HL-60 (cell line): ENCODE results near the gene CRABP2.
A peak's percentile ranks its signal among the peaks of the same experiment; 100 is the strongest.

Experiments used
- DNase-seq, 2 experiments: peaks; one replicate each; pipeline ENCODE4 v3.0.0-alpha.2; 2010 to 2020; ENCODE audit warnings: low read depth in 1 of 2, low spot score in 1 of 2
- H3K27ac ChIP-seq: fragments of 250-450 bp; sonication (Bioruptor Pico); replicated peaks from 2 replicates; pipeline ENCODE4 v1.5.1; 2020; ENCODE audit warnings: mild to moderate bottlenecking, moderate library complexity
- H3K27me3 ChIP-seq: fragments of 250-450 bp; sonication (Bioruptor Pico); 2 replicates; pipeline ENCODE4 v1.5.1; 2021; ENCODE audit warnings: mild to moderate bottlenecking, moderate library complexity; ENCODE audit not compliant: insufficient read depth, poor library complexity, severe bottlenecking
- H3K4me3 ChIP-seq: replicated peaks from 2 replicates; pipeline ENCODE4 v1.5.1; 2011; ENCODE audit warnings: mild to moderate bottlenecking, control low read depth, low read length; ENCODE audit not compliant: insufficient read depth
- CTCF ChIP-seq: IDR thresholded peaks from one replicate; pipeline ENCODE4 v1.5.1; 2011; ENCODE audit warnings: low read length, control low read depth, inconsistent platforms; ENCODE audit not compliant: insufficient read depth
- GABPA ChIP-seq: IDR thresholded peaks from 2 replicates; pipeline ENCODE4 v1.6.1; 2012; ENCODE audit warnings: low read depth
- POLR2AphosphoS5 ChIP-seq: IDR thresholded peaks from 2 replicates; pipeline ENCODE4 v1.6.1; 2012; ENCODE audit warnings: low read depth
- REST ChIP-seq: IDR thresholded peaks from 2 replicates; pipeline ENCODE4 v1.6.1; 2012; ENCODE audit warnings: low read depth; ENCODE audit not compliant: insufficient replicate concordance
- SPI1 ChIP-seq: IDR thresholded peaks from 2 replicates; pipeline ENCODE4 v1.6.1; 2012; ENCODE audit warnings: low read depth, mild to moderate bottlenecking, borderline replicate concordance

CRABP2 gene

DNA sequence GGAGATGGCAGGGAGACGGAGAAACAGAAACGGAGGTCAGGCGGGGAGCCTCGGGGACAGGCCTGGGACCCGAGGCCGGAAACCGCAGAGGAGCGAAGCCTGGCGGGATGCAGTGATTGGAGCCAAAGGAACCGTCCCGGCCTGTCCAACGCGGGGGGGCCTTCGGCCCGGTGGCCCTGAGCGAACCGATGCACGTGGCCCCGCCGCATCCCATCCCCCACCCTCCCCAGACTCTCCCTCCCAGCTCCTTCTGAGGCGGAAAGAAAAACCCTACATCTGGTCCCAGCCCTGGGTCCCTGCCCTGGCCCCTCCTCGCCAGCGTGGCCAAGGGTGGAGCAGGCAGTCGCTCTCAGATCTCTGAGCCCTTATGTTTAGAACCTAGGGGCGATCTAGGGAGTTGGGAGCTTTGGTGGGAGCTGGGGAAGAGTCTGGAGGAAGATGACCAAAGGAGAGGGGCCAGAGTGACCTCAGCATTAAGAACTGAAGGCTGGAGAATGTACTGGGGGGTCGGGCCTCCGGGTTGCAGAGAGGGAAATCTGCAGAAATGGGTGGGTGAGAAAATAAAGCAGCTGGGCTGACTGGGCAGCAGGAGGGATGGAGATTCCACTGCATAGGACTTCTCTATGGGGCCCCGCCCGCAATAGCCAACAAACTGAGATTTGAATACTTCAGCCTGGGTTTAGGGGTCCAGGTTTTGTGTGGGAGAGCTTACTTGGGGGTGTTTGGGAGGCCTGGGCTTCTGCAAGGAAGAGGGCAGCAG, 1.5 kb upstream of the CRABP2 start:
- Histone ChIP-seq H3K27me3 (peaks cover 43% of the 10 kb centered on the region), H3K27ac (no peak overlapping the region), H3K4me3 (no peak overlapping the region)
- DNase-seq = no peak
- no peak for TF ChIP-seq SPI1
- TF ChIP-seq POLR2AphosphoS5 = no peak
- TF ChIP-seq CTCF = no peak
- no peak for TF ChIP-seq GABPA
- no peak for TF ChIP-seq REST

DNA sequence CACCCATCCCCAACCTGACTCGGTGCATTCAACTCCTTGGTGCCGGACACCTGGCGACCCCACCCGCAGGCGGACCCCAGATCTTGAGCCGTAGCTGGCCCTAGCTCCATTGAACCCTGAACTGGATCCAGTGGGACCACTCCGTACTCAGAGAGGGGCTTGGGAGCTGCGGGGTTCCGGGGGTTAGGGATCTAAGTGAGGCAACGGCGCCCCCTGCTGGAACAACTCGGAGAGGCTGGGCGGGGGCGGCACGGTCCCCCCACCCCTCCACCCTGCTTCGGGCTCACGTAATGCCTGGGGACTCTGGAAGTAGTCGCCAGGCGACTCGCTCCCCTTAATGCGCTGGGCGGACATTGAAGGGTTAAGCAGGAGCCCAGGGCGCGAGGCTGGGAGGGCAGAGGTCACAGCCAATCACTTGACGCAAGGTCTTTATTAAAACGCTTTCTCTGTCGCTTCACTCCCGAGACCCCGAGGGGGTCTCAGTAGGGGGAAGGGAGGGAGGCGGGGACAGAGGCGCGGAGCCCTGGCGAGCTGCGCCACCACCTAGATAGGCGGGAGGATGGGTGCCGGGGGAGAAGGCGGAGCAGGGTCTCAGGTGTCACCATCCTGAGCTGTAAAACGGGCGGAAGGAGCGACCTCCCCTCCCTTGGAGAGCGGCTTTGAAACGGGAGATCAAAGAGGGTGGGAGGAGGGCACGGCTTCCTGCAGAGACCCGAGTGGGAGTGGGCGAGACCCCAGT, 704 bp upstream of the CRABP2 start:
- Histone ChIP-seq H3K27me3 (peaks cover 43% of the 10 kb centered on the region), H3K27ac (no peak overlapping the region), H3K4me3 (no peak overlapping the region)
- DNase-seq = peak in 1 of 2 experiments; percentile 32
- TF ChIP-seq REST (no peak), CTCF (peak; percentile 10)

GRCh38 chr1:156704930-156705320, 458 bp downstream of the CRABP2 start:
- no peak overlapping the region for H3K27ac ChIP-seq
- H3K4me3 ChIP-seq = no peak overlapping the region
- DNase-seq = no peak
- peaks cover 46% of the 10 kb centered on the region for H3K27me3 ChIP-seq
- TF ChIP-seq SPI1 (no peak), GABPA (no peak), CTCF (no peak), POLR2AphosphoS5 (no peak), REST (no peak)
